Pons (tissue), 1 donor: ENCODE results near the gene SRP68.

ENCODE experiments used
- DNase-seq: peaks from one replicate; pipeline ENCODE4 v3.0.0-alpha.2; 2016; ENCODE audit warnings: low spot score

SRP68 gene

DNA sequence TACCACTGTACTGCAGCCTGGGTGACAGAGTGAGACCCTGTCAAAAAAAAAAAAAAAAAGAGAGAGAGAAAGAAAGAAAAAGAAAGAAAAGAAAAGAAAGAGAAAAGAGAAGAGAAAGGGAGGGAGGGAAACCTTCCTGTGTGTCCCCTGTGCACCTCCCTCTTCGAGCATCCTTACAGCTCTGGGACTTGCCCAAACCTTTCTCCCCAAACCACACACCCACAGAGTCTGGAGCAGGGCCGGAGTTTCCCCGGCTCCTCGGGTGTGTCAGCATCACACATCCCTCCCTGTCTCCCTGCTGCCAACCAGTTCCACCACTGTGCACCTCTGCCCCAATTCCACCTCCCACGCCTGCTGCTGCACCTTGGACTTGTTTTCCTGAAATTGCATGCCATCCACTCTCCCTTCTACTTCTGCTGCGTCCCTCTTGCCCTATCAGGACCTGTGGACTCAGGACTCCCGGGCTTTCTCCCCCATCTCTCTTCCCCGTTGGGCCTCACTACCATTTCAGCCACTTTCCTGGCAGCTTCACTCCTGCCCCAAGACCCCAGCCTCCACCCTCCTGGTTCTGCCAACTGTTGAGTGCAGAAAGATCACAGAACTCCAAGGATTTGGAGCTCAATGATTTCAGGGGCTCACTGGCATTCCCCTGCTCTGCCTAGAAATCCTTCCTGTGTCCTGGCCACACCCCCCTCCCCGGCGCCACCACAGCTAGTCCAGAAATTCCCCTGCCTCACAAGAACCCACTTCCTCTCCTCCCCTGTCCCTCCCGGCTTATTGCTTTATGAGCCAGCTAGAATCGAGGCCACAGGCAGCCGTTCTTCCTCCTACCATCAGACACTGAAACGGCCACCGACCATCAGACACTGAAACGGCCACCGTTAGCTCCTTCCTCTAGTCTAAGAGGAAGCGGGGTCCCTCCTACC, 75.4 kb downstream of the SRP68 start:
- DNase-seq, result peak; percentile 42

DNA sequence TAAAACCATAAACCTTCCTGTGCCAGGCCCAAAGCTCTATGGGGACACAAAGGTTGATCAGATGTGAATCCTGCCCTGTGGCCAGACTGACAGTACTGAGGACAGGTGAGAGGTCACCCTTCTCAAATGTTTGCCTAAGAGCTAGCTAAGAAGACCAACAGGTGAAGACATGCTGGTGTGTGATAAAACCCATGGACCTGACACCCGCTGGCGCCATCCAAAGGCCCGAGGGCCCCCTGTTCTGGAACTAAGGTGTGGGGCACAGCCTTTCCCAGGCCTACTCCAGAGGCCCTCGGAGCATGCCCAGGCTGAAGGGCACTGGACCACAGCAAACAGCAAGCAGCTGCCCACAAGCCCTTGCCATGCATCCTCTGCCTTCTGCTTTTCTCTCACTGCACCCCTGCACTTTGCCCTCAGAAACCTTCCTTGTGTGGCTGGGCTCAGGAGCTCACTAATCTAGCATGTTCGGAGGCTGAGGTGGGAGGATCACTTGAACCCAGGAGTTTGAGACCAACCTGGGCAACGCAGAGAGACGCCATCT, 76.9 kb downstream of the SRP68 start:
- DNase-seq, result no peak

DNA sequence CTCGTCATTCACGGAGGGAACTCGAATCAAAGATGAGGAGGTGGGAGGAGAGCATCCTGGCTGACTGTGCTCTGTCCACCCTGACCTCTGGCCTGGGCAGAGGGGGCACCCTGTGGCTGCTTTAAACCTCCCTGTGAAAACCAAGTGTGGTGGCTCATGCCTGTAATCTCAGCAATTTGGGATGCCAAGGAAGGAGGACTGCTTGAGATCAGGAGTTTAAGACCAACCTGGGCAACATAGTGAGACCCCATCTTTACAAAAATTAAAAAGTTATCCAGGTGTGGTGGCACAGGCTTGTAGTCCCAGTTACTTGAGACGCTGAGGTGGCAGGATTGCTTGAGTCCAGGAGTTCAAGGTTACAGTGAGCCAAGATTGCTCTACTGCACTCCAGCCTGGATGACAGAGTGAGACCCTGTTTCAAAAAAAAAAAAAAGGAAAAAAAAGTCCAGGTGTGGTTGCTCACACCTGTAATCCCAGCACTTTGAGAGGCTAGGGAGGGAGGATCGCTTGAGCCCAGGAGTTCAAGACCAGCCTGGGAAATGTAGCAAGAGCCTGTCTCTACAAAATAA, 77.4 kb downstream of the SRP68 start:
- no peak for DNase-seq

DNA sequence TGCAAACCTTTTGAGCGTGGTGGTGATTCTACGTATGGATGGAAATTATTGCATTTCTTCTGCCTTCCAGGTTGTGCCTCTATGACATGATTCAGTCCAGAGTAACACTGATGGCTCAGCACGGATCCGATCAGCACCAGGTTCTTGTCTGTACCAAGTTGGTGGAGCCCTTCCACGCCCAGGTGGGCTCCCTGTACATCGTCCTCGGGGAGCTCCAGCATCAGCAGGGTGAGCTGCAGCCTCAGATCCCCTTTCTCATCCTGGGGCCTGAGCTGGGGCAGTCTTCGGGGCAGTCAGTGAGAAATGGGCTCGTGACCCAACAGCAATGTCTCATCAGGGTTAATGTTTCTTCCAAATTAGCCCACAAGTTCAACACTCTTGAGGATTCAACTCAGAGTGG, 80.9 kb downstream of the SRP68 start:
- no peak for DNase-seq
